ENCODE results near the gene NT5DC1. TPM values are rescaled to one million over a fixed set of nuclear protein-coding genes. Genes with fewer than 3 reads are reported as not detected.
"Not testable (repeated sequence)": the region's sequence is repeated elsewhere in the genome, so short reads cannot be mapped to it uniquely, and the experiment has no call there.

NT5DC1 gene
- polyA plus RNA-seq, 3 donors, result 42.3 to 51.4 (median 43.7) TPM

DNA sequence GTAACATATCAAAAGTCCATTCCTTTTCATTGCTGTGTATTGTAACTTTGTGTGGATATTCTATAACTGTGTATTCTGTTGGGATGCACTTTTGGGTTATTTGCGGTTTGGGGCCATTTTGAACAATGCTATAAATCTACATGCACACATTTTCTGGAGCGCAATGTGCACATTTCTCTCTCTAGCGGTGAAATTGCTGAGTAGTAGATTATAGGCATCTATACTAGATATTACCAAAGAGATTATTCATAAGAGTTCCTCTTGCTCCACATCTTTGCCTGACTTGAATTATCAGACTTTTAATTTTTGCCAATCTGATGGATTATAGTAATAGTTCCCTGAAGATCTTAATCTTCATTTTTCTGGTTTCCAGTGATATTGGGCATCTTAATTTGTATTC lies 21.7 kb upstream of the NT5DC1 start:
- DNase-seq, result no peak

DNA sequence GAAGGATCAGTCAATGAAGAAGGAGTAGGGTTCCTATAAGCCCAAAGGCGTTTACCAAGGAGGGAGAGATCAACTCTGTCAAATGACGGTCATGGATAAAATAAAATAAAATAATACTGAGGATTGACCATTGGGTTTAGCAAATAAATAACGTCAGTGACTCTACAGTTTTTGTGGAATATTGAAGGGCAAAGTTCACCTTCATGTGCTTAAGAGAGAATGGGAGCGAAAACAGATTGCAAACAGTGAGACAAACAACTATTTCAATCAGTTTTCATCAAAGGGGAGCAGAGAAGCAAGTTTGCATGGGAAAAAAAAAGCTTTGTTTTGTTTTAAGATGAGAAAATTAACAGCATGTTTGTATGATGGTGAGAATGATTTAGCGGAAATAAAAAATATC lies 17.6 kb upstream of the NT5DC1 start:
- no peak for DNase-seq

DNA sequence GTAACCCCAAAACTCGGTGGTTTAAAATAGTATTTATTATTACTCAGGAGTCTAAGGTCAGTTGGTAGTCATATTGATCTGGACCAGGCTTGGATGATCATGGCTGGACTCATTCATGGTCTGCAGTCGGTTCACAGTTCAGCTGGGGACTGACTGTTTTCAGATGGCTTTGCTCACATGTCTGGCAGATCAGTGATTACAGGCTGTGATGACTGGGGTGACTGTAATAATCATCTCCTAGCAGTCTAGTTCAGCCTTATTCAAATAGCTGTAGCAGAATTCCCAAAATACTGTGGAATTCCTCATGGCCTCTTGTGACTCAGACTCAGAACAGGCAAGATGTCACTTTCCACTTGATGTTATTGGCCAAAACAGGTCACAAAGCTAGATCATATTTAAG lies 16.4 kb upstream of the NT5DC1 start:
- DNase-seq, result no peak

DNA sequence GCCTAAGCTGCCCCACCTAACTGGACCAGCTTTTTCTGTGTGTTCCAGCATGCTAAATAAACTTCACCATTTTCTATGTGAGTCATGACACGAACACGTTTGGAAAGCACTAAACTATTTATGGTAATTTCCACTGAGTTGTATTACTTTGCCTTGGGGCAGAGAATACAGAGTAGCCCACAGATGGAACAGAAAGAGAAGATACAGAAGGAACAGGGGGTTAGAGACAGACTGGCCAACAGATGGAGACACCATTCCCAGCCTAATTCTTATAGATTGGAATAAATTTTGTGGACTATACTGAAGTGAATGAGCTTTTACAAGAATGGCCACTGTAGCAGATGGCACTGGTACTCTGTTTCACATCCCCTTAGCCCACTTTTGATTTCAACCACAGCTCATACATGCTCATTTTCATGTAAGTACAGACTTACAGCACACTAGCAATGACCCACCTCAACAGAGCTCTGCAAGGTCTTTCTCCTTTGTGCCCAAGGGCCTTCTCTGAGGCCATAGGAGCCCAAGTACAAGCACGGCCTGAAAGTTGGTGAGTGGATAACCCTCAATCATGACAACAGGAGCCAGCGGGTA lies 13.1 kb upstream of the NT5DC1 start:
- DNase-seq, result no peak

DNA sequence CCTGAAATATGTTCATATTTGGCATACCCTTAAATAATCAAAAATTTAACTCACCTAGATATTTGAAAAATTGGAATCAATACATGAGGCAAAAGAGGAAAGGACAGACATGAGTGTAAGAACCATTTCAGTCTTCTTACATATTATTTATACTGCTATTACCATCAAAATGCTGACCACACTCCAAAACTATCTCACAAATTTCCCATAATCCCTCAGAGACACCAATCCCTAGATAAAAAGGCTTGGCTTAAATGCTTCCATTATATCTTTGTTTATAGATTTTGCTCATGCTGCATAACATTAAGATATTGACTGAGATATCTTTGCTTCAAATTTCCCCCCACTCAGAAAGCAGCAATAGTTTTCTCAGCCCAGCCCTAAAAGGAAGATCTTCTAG lies 11.7 kb upstream of the NT5DC1 start:
- DNase-seq, result no peak

DNA sequence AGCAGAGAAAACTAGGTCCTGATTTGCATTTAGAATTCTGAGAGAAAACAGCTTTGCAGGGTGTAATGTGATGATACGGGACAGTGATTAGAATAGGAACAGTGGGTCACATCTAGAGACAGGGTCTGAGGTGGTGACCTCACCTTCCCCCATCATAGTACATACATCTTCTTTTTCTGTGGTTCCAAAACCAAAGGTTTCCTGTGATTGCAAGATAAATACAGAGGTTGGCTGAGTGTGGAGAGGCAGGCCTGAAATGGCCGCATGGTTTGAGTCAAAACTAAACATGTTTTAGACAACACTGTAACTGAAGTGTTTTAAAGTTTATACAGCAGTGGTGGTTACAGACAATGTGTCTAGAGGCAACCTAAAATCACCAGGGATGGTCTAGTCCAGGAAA lies 10.4 kb upstream of the NT5DC1 start:
- DNase-seq, result no peak

DNA sequence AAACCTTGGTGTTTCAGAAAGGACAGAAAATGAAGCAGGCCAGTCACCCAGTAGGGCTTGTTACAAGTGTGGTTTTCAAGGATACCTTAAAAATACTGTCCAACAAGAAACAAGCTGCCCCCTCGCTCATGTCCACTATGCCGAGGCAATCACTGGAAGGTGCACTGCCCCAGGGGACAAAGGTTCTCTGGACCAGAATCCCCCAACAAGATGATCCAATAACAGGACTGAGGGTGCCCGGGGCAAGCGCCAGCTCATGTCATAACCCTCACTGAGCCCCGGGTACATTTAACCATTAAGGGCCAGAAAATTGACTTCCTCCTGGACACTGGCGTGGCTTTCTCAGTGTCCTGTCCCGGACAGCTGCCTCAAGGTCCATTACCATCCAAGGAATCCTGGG lies 6.6 kb upstream of the NT5DC1 start:
- no peak for DNase-seq

DNA sequence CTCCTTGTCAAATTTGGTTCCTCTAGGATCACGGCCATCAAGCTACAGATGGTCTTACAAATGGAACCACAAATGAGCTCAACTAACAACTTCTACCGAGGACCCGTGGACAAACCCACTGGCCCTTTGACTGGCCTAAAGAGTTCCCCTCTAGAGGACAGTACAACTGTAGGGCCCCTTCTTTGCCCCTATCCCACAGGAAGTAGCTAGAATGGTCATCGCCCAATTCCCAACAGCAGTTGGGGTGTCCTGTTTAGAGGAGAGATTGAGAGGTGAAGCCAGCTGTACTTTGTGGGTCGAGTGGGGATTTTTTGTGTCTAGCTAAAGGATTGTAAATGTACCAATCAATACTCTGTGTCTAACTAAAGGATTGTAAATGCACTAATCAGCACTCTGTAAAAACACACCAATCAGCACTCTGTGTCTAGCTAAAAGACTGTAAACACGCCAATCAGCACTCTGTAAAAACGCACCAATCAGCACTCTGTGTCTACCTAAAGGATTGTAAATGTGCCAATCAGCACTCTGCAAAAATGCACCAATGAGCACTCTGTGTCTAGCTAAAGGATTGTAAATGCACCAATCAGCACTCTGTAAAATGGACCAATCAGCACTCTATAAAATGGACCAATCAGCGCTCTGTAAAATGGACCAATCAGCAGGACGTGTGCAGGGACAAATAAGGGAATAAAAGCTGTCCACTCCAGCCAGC lies 4.4 kb upstream of the NT5DC1 start:
- not testable (repeated sequence) for DNase-seq

DNA sequence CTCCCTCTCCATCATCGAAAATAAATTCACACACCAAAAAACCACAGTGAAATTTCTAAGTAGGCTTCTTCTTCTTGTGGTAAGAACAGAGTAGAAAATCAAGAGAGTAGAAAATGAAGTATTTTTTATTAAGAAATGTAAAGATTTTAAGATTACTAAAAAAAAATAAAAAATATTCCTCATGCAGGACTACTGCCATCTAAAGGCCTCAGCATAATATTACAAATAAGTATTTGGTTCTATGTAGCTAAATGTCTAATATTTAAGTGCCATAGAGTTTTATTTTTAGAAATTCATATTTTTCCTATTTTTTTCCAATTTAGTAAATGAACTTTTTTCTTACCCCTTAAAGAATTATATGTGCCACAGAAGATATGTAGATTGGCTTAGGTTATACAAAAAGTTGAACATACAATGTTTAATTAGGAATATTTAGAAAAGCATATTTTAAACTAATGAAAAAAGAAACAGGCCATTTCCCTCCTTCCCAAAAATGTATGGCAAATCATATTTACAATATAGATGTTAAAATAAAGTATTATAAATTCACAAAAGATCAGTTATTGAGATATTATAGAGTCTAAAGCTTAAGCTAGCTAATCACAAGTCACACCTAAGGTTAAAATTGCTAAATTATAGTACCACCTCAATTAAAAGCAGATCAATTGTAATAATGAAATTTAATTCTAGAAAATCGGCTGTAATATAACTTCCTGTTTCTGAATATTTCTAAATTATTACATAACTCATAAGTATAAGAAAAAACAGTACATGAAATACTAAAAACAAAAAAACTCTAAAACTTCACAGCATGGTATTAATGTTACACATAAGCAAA lies 3.5 kb upstream of the NT5DC1 start:
- DNase-seq, result no peak

DNA sequence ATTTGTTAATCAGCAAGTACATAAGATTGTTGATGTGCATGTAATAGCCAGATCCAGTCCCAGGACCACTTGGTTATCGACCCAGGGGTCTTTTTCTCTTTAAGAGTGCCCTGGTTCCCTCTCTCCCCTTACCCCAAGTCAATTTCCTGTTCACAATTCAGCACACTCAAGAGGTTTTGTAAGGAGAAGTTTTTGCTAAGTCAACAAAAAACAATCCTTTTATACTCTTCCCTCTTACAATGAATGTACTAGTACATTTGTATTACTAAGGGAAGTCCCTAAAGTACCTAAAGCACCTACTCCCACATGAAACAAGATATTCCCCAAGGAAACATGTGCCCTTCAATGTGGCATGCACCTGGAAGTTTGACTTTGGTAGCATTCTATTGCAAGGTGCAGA lies 1.6 kb upstream of the NT5DC1 start:
- no peak for DNase-seq

DNA sequence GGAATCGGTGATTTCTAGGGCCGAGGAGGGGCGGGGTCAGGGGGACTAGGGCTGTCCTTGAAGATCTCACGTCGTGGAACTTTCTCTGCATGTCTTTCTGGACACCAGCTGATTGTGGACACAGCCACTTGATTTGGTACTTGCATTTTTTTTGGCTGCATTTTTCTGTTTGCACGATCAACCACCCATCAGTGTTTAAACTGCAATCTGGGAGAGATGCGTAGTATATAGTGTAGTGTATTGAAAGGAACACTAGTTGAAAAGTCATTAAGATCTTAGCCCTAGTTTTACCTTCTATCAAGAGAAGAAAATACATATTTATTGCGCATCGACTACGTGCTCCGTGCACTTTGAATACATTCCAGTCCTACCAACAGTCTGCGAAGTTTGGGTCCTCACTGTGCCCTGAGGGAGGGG lies 657 bp downstream of the NT5DC1 start:
- peak; percentile 5 for DNase-seq

DNA sequence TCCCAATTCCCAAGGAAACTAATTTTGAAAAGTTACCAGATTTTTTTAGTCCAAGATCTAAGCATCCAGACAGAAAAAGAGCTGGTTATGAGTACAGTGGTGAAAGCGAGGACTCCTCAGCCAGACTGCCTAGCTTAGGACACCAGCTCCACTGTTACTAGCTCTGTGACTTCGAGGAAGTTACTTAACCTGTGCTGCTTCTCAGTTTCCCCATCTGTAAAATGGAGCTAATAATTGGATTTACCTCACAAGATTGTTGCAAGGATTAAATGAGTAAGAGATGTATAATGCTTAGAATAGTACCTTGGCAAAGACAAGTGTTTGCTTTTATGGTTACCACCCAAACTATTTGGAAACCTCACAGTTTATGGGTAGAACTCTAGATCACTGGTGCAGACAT lies 1.1 kb downstream of the NT5DC1 start:
- DNase-seq, result no peak

DNA sequence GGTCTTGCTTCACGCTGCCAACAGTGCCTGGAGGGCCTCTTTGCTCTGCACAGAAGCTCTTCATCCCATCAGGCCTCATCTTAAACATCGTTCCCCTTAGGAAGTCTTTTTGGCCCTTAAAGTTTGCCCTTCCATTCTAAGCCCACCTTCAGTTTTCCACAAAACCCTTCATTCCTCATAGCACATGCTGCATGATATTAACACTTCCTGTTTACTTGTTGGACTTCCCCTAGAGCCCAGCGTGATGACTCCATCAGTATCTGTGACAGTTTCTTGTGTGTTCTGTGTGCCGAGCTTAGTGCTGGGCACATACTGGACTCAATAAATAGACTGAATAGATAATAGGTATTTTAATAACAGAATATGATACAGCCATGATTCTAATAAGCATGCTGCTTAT lies 2.2 kb downstream of the NT5DC1 start:
- no peak for DNase-seq

DNA sequence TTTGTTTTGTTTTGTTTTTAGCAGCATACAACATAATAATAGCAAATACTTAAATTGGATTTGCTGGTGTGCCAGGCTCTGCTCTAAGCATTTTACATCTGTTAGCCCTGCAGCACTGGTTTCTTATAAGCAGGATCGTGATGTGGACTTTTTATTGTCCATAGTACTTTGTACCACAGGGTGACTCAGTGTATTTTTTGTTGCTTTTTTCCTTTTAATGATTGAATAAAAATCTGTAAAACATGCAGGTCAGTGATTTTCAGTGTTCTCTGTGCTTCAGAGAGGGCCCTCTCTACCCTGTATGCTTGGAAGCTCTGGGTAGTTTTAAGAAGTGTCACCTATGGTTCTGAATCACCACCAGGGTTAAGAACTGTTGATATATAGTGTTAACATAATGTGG lies 4.0 kb downstream of the NT5DC1 start:
- no peak for DNase-seq

DNA sequence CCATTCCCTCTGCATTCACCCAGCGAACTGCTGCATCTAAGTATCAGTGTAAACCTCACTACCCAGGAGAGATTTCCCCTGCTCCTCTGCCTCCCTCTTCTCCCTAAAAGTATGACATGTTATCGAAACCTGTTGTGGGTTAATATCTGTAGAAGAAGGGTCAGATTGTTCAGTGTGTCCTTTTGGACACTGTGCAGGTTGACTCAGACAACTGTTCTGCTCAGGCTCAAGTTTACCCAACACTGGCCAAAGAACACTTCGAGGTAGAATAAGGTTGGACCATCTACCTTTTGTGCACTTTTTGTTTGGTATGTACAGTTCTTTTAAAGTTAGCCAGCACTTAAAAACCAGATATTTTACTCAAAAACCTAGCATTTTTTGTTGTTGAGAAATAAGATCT lies 4.6 kb downstream of the NT5DC1 start:
- no peak for DNase-seq

DNA sequence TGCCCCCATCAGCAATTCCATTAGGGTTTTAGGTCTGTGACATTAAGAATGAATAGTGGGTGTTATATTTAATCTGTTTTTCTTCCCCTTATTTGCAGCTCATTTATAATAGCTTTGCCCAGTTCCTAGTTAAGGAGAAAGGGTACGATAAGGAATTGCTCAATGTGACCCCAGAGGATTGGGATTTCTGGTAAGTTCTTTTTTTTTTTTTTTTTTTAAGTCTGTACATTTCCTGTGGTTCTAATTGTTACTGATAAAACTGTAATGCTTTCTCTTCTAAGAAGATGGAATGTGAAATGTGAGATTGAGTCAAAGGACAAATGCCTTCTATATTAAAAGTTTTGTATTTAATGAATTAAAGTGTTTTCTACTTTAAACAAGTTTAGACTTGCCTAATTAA lies 5.5 kb downstream of the NT5DC1 start:
- no peak for DNase-seq

DNA sequence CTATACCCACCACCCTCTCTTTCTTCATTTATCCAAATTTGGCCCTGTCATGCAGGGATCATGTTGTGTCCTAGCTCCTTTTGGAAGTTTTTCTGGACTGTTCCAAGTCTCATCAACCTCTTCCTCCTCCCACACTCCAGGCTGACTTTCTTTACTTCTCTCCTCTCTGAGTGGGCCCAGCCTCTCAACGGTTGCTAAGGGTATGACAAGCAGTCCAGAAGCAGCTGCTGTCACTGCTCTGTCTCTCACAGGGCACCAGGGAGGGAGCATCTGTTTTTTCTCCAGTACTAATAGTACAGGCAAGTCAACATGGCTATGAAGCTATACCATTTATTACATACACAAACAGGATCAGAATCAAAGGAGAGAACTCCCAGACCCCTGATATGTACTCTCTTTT lies 8.2 kb downstream of the NT5DC1 start:
- DNase-seq, result no peak

DNA sequence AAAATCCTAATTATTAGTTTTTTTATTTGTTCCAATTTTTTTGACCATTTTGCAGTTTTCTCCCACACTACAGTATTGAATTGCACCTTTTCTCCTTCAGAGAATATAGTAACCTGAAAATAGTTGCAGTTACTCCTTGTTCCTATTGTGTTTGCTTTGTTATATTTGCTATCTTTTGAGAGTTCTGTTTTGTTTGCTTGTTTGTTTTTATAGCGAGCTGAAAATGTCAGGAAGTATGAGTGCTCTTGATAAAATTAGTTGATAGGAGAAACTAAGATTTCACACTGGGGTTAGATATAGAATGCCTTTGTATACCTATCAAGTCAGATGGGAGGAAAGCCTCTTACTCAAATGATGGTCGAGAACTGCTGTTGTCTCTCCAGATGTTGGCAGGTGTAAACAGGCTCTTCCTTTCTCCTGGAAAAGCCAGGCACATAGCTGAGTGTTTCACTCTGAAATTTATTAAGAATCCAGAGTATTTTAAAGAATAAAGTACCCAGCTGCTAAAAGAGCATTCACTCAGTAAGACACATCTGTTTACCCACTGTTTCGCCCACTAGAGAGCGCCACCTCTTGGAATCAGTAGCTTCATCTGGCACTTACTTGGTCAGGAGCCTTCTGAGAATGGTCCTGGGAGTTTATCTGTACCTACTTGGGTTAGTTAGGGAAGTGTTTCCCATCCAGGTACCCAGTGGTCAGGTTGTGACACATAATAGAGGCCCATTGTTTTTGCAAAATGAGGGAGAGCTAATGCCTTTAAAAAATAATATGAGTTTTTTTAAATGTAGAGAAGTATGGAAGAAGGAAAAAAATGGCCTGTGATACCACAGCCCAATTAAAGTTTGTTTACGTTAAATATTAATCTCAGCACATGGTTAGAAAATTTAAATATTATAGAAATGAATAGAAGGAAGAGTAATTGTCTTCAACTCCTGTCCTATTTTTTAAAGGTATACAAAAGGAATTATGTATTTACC lies 11.2 kb downstream of the NT5DC1 start:
- no peak for DNase-seq

DNA sequence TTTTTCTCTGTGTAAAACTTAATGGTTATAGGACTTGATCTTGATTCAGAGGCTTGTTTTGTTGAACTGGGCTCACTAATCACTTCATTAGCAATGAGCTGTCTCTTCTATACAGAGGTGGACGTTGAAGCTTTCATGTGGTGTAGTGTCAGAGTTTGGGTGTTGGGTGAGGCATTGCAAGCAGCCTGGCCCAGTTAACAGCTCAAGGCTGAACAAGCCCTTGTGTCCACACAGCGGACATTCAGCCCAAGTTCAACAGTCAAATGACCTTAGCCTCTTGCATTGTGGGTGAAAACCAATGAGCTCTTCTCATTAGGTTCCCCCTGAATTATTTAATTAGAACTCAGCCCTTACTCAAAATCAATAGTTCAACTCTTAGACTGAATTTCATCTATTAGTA lies 12.7 kb downstream of the NT5DC1 start:
- DNase-seq, result no peak

DNA sequence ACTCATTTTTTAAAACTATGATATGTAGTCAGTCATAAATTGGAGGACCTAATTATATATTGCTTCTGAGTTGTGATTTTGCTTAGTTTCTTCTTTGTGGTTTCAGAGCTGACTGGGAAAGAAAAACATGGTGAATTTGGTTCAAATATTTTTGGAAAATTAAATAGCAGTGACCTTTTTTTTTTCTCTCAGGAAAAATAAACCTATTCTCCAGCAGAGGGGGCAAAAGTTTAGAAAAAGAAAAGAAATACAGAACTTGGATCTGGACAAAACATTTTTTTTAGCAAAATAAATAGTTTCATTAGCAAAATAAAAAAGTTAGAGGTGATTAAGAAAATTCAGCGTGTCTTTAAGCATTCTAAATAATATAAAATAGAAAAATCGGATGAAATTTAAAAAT lies 15.1 kb downstream of the NT5DC1 start:
- no peak for DNase-seq

DNA sequence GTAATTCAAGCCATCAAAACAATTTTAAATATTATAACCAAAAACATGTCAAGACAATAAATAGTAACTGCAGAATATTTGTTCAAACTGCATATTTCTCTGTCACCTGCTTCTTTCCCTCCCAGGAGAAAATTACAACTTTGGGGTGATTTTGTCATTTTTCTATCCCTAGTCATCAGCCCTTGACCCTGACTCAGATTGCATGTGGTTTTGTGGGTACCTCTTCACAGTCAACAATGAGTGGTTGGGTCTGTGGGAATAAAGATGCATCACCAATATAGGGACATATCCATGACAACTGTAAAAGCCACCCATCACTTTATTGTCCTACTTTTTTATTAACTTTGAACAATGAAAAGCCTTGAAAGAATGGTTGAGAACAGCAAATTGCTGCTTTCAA lies 18.0 kb downstream of the NT5DC1 start:
- no peak for DNase-seq

DNA sequence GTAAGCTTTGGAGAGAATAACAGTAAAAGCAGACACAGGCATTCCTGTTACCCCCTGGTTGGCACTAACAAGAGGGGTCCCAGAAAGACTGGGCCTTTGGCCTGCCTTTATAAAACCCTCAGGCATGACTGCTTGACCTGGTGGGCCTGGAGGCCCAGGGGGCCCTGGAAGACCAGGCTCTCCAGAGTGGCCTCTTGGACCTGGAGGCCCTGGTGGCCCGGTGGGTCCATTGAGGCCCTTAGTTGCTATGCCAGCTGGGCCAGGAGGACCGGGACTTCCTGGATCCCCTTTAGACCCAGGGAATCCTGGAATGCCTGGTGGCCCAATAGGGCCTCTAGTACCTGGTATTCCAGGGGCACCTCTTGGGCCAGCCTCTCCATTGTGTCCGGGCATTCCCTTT lies 19.8 kb downstream of the NT5DC1 start:
- DNase-seq, result no peak

Measured in renal pelvis (tissue), 4 donors.